Measurements from ENCODE around the gene MTG1. TPM values are rescaled to one million over a fixed set of nuclear protein-coding genes. Genes with fewer than 3 reads are reported as not detected.

The MTG1 gene
- total RNA-seq, 1 donor from 2014 or later = 31.8 TPM

DNA sequence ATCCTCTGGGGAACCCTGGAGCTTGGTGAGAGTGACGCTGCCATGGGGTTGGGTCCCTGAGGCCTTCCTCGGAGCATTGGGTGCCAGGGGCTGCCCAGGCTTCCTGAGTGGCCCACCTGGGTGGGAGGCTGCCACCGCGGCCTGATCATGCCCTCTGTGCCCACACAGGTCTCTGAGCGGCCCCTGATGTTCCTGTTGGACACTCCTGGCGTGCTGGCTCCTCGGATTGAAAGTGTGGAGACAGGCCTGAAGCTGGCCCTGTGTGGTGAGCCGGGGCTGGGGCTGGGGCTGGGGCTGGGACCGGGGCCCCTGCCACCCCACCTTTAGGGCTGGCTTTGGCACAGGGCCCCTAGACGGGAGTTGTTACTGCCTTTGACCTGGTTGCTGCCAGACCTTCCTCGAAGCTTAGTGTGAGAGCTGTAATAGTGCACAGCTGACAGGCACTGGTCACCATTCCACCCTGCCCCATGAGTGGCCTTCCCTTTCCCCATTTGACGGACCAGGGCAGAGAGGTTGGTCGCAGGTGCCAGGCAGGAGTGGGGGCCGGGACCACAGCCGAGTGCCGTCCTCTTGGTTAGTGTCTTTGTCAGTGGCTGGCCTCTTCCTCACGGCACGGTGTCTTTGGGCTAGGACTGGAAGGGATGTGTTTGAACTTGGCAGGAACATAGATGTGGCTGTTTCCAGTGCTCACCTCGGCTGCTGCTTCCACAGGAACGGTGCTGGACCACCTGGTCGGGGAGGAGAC, 8.2 kb downstream of the MTG1 start:
- DNase-seq (ENCODE audit: low read depth) = no peak
- no peak overlapping the region for H3K4me3 ChIP-seq (ENCODE audit: low read depth, low read length)
- TF ChIP-seq, protein P1, sequence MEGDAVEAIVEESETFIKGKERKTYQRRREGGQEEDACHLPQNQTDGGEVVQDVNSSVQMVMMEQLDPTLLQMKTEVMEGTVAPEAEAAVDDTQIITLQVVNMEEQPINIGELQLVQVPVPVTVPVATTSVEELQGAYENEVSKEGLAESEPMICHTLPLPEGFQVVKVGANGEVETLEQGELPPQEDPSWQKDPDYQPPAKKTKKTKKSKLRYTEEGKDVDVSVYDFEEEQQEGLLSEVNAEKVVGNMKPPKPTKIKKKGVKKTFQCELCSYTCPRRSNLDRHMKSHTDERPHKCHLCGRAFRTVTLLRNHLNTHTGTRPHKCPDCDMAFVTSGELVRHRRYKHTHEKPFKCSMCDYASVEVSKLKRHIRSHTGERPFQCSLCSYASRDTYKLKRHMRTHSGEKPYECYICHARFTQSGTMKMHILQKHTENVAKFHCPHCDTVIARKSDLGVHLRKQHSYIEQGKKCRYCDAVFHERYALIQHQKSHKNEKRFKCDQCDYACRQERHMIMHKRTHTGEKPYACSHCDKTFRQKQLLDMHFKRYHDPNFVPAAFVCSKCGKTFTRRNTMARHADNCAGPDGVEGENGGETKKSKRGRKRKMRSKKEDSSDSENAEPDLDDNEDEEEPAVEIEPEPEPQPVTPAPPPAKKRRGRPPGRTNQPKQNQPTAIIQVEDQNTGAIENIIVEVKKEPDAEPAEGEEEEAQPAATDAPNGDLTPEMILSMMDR (conservative IDR thresholded peaks at IDR 0.05; ENCODE audit: low read depth, low read length) = no peak

DNA sequence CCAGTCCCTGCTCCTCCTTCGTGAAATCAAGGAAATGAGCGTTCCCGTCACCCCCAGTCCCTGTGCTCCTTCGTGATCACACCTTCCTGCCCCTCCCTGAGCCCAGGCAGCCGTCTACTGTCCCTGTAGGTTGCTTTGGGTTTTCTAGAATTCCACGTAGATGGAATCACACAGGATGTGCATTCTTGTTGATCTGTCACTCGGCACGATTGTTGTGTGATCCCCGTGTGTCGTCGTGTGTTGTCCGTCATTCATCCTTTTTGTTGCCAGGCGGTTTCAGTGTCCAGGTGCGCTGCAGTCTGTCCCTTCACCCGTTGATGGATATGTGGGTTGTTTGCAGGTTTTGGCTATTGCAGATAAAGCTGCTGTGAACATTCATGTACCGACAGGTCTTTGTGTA, 9.4 kb downstream of the MTG1 start:
- TF ChIP-seq, protein P1 (conservative IDR thresholded peaks at IDR 0.05; ENCODE audit: low read depth, low read length) = no peak
- DNase-seq (ENCODE audit: low read depth) = no peak
- H3K4me3 ChIP-seq (ENCODE audit: low read depth, low read length) = no peak overlapping the region

DNA sequence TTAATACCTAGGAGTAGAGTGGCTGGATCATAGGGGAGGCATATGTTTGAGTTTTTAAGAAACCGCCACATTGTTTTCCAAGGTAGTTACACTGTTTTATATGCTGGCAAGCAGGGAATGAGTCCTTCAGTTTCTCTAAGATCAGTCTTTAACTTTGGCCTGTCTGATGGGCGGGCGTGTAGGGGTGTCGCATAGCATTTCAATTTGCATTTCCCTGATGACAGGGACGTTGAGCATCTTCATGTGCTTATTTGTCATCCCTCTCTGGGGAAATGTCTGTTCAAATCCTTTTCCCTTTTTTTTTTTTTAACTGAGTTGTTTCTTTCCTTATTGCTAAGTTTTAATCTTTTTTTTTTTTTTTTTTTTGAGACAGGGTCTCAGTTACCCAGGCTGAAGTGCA, 9.8 kb downstream of the MTG1 start:
- no peak overlapping the region for H3K4me3 ChIP-seq (ENCODE audit: low read depth, low read length)
- TF ChIP-seq, protein P1 (conservative IDR thresholded peaks at IDR 0.05; ENCODE audit: low read depth, low read length) = no peak
- DNase-seq (ENCODE audit: low read depth) = no peak

DNA sequence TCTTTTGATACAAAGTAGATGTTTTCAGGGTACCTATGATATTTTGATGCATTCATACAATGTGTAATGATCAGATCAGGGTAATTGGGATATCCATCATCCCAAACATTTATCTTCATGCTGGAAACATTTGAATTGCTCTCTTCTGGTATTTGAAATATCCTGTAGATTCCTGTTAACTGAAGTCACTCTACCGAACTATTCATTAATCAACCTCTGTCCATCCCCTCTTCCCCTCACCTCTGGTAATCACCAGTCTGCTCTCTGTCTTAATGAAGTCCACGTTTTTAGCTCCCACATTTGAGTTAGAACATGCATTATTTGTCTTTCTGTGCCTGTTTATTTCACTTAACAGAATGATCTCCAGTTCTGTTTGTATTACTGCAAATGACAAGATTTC, 11.3 kb downstream of the MTG1 start:
- no peak for DNase-seq (ENCODE audit: low read depth)
- TF ChIP-seq, protein P1 (conservative IDR thresholded peaks at IDR 0.05; ENCODE audit: low read depth, low read length) = no peak
- H3K4me3 ChIP-seq (ENCODE audit: low read depth, low read length) = no peak overlapping the region

DNA sequence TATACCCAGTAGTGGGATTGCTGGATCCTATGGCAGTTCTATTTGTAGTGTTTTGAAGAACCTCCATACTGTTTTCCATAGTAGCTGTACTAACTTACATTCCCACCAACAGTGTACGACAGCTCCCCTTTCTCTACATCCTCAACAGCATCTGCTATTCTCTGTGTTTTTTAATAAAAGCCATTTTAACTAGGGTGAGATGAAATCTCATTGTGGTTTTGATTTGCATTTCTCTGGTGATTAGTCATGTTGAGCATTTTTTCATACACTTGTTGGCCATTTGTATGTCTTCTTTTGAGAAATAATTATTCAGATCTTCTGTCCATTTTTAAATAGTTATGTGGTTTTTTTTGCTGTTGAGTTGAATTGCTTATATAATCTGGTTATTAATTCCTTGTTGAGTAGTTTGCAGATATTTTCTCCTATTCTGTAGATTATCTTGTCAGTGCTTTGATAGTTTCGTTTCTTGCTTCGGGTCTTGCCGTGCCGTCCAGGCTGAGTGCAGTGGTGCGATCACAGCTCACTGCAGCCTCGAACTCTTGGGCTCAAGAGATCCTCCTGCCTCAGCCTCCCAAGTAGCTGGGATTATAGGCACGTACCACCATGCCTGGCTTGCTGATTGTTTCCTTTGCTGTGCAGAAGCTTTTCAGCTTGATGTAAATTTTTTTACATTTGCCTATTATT, 12.0 kb downstream of the MTG1 start:
- no peak for DNase-seq (ENCODE audit: low read depth)
- no peak overlapping the region for H3K4me3 ChIP-seq (ENCODE audit: low read depth, low read length)
- TF ChIP-seq, protein P1 (conservative IDR thresholded peaks at IDR 0.05; ENCODE audit: low read depth, low read length) = no peak

DNA sequence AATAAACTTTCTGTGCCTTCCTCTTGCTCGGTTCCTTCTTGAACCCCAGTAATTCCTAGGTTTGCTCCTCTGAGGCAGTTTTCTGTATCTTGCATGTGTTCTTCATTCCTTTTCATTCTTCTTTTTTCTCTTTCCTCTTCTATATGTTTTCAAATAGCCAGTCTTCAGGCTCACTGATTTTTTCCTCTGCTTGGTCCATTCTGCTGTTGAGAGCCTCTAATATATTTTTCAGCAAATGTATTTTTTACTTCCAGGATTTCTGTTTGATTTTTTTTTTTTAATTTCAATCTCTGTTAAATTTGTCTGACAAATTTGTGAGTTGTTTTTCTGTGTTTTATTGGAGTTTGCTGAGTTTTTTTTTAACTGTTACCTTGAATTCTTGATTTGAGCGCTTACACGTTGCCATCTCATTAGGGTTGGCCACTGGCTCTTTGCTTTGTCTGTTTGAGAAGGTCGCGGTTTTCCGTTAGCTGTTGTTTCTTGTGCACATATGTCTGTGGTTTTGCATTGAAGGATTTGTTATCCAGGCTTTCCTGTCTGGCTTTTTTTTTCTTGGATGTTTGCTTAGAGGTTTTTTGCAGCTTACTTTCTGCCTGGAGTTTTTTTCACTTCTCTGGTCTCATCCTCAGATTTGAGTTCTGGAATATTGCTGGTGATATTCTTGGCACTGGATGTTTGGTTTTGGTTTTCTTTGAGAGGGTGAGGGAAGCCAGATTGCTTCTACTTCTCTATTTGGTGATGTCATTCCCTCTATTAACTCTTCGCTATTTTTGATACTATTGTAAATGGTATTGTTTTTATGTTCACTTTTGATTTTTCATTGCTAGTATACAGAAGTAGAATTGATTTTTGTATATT, 17.8 kb downstream of the MTG1 start:
- no peak for DNase-seq (ENCODE audit: low read depth)
- H3K4me3 ChIP-seq (ENCODE audit: low read depth, low read length) = no peak overlapping the region
- TF ChIP-seq, protein P1 (conservative IDR thresholded peaks at IDR 0.05; ENCODE audit: low read depth, low read length) = no peak
